Measurements from ENCODE around the gene TOR3A. TPM values are rescaled to one million over a fixed set of nuclear protein-coding genes. Genes with fewer than 3 reads are reported as not detected.

The TOR3A gene
- total and polyA plus RNA-seq, 10 of the 15 experiments (the other 5 are each of a cell fraction or from before 2014, with no cell fraction given), result 8.6 to 87.9 (median 46.3) TPM

- TF ChIP-seq ZBTB11 (CRISPR knock-in tag; IDR thresholded peaks at IDR 0.05) (no peak), MTA3 (IDR thresholded peaks at IDR 0.05; ENCODE audit: borderline replicate concordance, low read length) (no peak), PAX8 (IDR thresholded peaks at IDR 0.05) (no peak), RFX5 (IDR thresholded peaks at IDR 0.05; ENCODE audit: low read depth, low read length) (no peak), BMI1 (IDR thresholded peaks at IDR 0.05; ENCODE audit: borderline replicate concordance) (no peak), SREBF1 (IDR thresholded peaks at IDR 0.05; ENCODE audit: low read length) (no peak)
Measured at GRCh38 chr1:179082999-179083335, 1.1 kb downstream of the TOR3A start (continued).

GRCh38 chr1:179083533-179083932 lies 1.7 kb downstream of the TOR3A start:
- WGBS (ENCODE audit: insufficient coverage, insufficient replicate concordance, low lambda C conversion rate, missing lambda C conversion rate), result 0% methylated on average over 8 of the region's 8 CpGs
- H3K4me3 ChIP-seq, result peak overlapping the region; percentile 95
- peak; percentile 66; the same call in 1 of the 2 replicates for TF ChIP-seq NR2F1 (conservative IDR thresholded peaks at IDR 0.05)
- TF ChIP-seq SKIL (IDR thresholded peaks at IDR 0.05; ENCODE audit: low read depth, poor library complexity, severe bottlenecking), result peak; percentile 16
- TF ChIP-seq FOXM1 (IDR thresholded peaks at IDR 0.05; ENCODE audit: low read depth, low read length), result no peak
- TF ChIP-seq TARDBP (IDR thresholded peaks at IDR 0.05; ENCODE audit: borderline replicate concordance), result no peak
- TF ChIP-seq POLR2AphosphoS2 (IDR thresholded peaks at IDR 0.05; ENCODE audit: low read depth, low read length), result no peak
- TF ChIP-seq IKZF1 (conservative IDR thresholded peaks at IDR 0.05), result peak; percentile 56
- TF ChIP-seq RELA (IDR thresholded peaks at IDR 0.05; ENCODE audit: borderline replicate concordance, partially characterized antibody), result no peak
- TF ChIP-seq SMARCA5 (IDR thresholded peaks at IDR 0.05), result no peak
- TF ChIP-seq ETV6 (conservative IDR thresholded peaks at IDR 0.05 in 1 of 2, IDR thresholded peaks at IDR 0.05 in 1 of 2; ENCODE audit: borderline replicate concordance in 1 of 2, low read depth in 1 of 2), result no peak
- no peak for TF ChIP-seq RUNX3 (IDR thresholded peaks at IDR 0.05; ENCODE audit: low read length)
- TF ChIP-seq STAT1 (conservative IDR thresholded peaks at IDR 0.05), result no peak
- no peak for TF ChIP-seq E2F4 (IDR thresholded peaks at IDR 0.05; ENCODE audit: low read depth, low read length)

More at GRCh38 chr1:179083533-179083932, 1.7 kb downstream of the TOR3A start:
- RAD21 ChIA-PET (ENCODE audit: unreplicated experiment), result interaction anchor here (0.6 to 8.3 kb wide), 7 partner anchors 22 to 286 kb away, joined by 3 to 61 read pairs (median 4); partner anchors contain the start of gene AXDND1
- intact Hi-C loops (cut with micrococcal nuclease; ENCODE audit: unreplicated experiment) (loop anchor here (5.0 kb wide), 1 partner anchor 56 kb away; the partner anchor contains the start of gene FAM20B), in situ Hi-C loops (cut with MboI) (loop anchor here (5.0 to 25.0 kb wide), 2 partner anchors 284 to 729 kb away; partner anchors contain the start of gene AXDND1)
- H3K9ac ChIP-seq (ENCODE audit: control insufficient read depth, insufficient read depth, low read length), result peak overlapping the region; percentile 3; the same call in 1 of the 2 replicates
- H3K4me1 ChIP-seq (ENCODE audit: control insufficient read depth, insufficient read depth, low read length), result peaks cover 30% of the 10 kb centered on the region
- POLR2A ChIA-PET, result interaction anchor here (1.1 to 1.4 kb wide), 2 partner anchors 210 to 214 kb away, joined by 3 to 4 read pairs; no protein-coding TSS in a partner anchor
- FAIRE-seq, result peak; percentile 81
- H3K27me3 ChIP-seq (replicated peaks in 1 of 2; ENCODE audit: control insufficient read depth in 2 of 2, insufficient read depth in 2 of 2, low read length in 1 of 2), result no peaks in the 10 kb centered on the region
- peak; percentile 38 for ATAC-seq
- no TSS peak for BruUV-seq (replicated peaks)
- H2AFZ ChIP-seq (ENCODE audit: control insufficient read depth, low read depth, low read length), result no peak overlapping the region
- no peaks in the 10 kb centered on the region for H3K9me3 ChIP-seq (replicated peaks; ENCODE audit: control insufficient read depth, insufficient read depth, low read length)
- peak; percentile 58 for DNase-seq (ENCODE audit: low read depth, low spot score)
- no peaks in the 10 kb centered on the region for H4K20me1 ChIP-seq (ENCODE audit: control insufficient read depth, insufficient read depth)
- peak overlapping the region; percentile 65 for H3K4me2 ChIP-seq (ENCODE audit: control insufficient read depth, insufficient read depth)
- SMC1A ChIA-PET (ENCODE audit: uncharacterized antibody, unreplicated experiment), result interaction anchor here (0.7 to 5.9 kb wide), 8 partner anchors 37 to 287 kb away, joined by 3 to 35 read pairs (median 4); partner anchors contain the start of gene AXDND1
- H3K79me2 ChIP-seq (ENCODE audit: control insufficient read depth, insufficient read depth, low read length), result peaks cover 46% of the 10 kb centered on the region
- H3K27ac ChIP-seq (ENCODE audit: control insufficient read depth, insufficient read depth), result peak overlapping the region; percentile 96
- peaks cover 2 to 11% of the 10 kb centered on the region in 2 experiments; a peak in 3 of 4 replicates for H3K36me3 ChIP-seq (ENCODE audit: control insufficient read depth in 2 of 2, insufficient read depth in 2 of 2, low read length in 1 of 2)
- CTCF ChIA-PET, result interaction anchor here (0.6 to 5.4 kb wide), 9 partner anchors 10 to 731 kb away, joined by 3 to 49 read pairs (median 5); partner anchors contain the start of genes AXDND1 and SOAT1
